GM20431 (cell line): ENCODE data around the gene RNF207.

Experiments used
- in situ Hi-C: fragments of 300-500 bp; cut with MseI, MboI; formaldehyde crosslinking; loops from one replicate; pipeline ENCODE4 v1.15.0; 2020; ENCODE audit warnings: low sequenced_read_pairs; ENCODE audit not compliant: unreplicated experiment

RNF207 gene, protein sequence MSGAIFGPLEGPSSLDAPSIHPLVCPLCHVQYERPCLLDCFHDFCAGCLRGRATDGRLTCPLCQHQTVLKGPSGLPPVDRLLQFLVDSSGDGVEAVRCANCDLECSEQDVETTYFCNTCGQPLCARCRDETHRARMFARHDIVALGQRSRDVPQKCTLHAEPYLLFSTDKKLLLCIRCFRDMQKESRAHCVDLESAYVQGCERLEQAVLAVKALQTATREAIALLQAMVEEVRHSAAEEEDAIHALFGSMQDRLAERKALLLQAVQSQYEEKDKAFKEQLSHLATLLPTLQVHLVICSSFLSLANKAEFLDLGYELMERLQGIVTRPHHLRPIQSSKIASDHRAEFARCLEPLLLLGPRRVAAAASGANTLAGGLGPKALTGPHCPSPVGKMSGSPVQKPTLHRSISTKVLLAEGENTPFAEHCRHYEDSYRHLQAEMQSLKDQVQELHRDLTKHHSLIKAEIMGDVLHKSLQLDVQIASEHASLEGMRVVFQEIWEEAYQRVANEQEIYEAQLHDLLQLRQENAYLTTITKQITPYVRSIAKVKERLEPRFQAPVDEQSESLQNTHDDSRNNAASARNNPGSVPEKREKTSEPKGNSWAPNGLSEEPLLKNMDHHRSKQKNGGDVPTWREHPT

DNA sequence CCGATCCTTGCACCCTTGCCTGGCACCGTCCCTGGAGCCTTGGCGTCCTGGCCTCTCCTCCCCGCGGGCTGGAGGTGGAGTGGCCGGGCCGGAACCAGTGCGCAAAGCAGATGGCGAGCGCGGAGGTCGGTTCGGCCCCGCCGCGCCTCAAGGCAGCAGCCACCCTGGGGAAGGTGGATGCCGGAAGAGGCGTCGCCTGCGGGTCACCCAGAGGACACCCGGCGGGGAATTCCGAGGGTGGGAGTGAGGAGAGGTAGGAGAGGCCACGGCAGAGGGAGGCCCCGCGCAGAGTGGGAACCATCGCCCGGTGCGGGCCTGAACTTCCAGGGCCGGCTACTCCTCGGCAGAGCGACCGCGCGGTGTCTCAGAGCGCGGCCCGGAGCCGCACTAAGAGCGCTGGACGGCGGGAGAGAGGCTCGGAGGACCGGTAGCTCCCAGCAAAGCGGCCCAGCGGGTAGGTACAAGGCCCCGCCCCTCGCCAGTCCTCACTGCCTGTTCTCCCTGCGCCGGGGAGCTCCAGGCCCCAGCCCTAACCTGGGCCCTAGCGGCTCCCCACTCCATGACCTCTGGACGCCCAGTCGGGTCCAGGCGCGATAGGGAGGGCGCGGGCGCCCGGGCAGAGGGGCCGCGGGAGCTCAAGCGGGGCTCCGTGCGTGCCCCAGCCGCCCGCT, at the start of gene RNF207:
TSS of gene RNF207 (plus strand) at position 271 of the 671 bp plus-strand sequence. CDS start 417 bp downstream, outside the sequence.
- in situ Hi-C loops: no loop called here

DNA sequence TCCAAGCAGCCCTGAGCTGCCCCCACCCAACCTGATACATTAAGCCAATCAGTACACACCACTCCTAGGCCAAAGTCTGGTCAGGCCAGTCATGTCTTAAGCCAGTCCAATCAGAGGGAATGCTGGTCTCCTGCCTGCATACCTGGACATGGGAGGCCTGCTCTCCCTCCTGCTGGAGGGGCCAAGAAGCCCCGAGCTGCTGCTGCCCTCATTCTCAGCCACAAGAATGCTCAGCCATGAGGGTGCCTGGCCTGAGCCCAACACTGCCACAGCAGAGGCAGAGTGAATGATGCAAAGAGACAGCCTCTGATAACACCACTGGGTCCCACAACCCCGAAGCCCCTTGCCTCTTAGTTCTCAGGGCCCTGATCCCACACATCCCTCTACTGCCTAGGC, 48.8 kb upstream of the RNF207 start:
- in situ Hi-C loops: no loop called here

DNA sequence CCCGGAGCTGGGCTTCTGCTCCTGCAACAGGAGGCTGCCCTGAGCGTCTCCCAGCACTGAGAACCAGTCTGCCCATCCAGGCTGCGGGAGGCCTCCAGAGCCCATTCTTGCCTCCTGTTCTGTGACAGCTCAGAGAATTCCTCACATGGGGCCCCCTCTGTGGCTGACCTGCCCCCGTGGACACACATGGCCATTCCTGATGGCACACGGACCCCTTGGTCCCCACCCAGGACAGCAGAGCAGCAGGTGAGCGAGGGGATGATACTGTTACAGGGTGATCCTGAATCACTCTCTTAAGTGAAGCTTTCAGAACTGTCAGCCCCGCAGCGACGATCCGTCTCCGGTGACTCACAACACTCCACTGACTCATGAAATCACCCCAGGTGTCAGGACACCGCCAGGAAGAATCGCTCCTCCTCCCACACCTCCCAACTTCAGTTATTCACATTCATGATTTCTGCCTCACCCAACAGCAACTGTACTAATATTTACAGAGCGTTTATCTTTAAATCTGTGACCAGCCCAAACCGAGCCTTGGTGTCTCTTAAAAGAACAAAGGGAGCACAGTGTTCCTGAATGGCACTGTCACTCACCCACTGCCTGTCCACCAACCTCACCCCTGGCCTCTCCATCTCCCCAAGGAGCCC, 48.3 kb upstream of the RNF207 start:
- in situ Hi-C loops: no loop called here

DNA sequence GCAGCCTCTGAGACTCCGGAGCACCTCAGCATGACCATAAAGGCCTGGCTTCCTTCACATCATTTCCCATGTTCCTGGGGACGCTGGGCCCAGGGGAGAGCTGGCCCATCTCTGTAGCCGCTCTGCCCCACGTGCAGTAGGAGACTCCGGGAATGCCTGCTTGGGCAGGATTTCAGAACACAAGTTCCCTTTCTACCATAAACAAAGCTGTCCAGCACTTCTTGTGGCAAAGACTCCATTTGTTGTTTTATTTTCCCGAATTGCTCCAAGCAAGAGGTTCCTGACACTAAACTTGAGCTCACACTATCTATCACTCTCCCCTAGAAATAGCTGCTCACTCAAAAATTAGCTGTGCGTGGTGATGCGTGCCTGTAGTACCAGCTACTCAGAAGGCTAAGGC, 47.7 kb upstream of the RNF207 start:
- in situ Hi-C loops: no loop called here

DNA sequence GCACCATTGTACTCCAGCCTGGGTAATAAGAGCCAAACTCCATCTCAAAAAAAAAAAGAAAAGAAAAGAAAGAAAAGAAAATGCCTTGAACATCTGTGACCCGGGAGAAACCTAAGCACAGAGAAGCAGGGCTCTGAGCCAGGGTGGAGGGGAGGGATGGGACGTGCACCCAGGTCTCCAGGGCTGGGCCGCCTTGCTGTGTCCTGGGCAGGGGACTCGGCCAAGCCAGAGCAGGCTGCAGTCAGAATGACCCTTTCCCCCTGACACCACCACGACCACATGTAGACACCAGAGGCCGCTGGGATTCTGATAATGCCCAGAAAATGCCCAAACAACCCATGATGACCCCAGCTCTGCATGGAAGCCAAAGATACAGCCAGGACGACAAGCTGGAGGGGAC, 43.6 kb upstream of the RNF207 start:
- in situ Hi-C loops: no loop called here

DNA sequence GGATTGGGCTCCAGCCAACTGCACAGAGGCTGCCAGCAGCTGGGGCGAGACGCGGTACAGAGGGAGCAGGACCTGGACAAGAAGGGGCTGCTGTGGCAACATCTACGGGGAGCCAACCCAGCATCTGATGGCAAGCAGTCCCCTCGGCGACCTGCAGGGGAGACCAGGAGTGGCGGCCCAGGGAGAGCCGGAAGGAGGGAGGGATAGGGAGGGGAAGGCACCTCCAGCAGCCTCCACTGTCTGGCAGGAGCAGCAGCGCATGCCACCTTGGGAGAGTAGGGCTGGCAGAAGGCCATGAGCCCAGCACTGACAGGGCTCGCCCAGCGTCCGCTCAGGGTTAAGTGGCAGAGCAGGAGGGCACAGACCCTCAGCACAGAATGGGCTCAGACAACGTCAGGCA, 43.1 kb upstream of the RNF207 start:
- in situ Hi-C loops: no loop called here

DNA sequence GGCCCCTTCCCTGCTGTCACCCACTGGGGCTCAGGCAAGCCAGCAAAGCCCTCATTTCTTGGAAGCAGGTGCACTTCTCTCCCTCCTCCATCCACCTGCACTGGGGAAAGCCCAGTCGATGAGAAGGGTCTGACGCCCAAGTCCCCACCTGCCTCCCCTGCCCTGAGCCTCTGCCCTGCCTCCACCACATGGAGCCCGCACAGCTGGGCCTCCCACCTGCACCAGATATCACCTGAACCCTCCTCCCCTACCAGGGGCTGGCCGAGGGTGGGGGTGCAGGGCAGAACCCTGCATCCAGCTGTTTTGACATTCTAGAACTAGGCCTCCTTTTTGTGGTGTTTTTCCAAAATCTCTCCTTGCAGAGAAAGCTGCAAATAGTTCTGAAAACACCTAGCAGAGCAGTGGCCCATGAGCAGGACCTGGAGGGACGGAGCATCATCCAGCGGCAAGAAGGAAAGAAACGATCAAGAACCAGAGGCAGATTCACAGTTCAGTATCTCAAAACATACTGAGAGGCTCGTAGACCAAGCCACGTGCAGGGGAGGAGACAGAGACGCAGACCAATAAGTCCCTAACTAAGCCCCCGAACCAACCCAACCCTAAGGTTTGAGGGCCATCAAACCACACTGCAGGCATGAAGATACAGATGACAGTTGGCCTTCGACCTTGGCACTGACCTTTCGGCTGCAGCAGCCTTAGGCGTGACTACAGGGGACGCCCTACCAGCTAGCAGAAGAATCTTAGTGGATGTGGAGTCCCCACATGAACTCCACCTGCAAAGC, 42.5 kb upstream of the RNF207 start:
- in situ Hi-C loops: no loop called here

DNA sequence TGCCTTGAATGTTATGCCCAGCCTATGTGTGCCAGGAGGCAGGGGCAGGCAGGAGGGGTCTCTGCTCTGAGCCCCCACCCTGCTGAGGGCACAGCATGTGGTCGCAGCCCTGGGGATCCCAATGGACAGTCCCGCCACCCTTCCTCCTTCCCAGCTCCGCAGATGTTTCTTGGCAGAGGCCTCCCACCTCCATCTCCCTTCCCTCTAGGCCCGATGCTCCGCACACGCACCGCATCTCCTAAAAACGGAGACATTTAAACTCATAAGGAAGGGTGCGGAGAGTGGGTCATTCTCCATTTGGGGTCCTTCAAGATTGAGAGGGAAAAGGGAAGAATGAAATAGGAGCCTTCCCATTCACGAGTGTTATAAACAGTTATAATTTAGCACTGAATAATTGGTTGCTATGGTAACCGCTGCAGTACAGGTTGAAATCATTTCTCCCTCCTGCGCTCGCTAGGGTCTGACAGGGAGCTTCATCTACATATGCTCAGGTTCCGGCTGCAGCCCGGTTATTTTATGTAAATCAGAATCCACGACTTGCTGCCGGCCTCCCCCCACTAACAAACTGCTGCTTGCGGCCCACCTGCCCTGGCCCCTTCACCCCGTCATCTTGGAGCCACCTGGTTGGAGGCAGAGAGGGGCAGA, 41.8 kb upstream of the RNF207 start:
- in situ Hi-C loops: no loop called here

DNA sequence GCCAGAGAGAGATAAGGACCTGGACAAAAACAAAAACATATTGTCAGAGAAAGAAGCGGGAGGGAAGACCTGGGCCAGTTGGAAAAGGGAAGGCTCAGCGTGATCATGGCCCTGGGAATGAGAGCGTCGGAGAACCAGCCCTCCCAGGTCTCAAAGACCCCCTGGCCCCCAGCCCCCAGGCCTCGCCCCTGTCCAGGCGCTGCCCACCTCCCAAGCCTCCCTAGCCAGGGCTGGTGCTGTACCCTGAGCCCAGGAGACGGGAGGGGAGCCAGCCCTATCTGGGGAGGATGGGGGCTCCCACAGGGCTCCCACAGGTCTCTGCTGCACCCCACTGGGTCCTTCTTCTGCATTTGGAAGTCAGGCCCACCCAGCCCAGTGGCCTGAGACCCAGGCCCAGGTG, 40.9 kb upstream of the RNF207 start:
- in situ Hi-C loops: no loop called here

DNA sequence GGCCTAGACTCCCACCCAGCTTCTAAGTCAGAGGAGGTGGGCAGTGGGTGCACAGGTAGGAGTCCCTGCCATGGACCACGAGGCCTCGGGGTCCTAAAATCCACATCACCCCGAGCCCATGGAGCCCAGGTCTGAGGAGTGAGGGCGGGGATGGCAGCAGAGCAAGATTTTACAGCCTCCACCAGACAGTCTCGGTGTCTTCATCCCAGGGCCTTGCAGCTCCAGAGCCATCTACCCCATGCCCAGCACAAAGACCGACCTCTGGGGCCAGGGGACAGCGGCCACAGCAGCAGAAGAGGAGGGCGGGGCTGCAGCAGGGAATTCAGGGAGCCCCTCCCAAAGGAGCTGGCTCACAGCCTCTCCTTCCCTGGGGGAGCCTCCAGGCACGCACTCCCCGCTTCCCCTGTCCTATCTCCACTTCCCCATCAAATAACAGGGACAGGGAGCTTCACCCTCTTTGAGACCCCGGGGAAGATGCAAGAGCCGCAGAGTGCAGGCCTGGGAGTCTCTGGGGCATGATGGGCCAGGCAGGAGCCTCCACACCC, 40.4 kb upstream of the RNF207 start:
- in situ Hi-C loops: no loop called here

DNA sequence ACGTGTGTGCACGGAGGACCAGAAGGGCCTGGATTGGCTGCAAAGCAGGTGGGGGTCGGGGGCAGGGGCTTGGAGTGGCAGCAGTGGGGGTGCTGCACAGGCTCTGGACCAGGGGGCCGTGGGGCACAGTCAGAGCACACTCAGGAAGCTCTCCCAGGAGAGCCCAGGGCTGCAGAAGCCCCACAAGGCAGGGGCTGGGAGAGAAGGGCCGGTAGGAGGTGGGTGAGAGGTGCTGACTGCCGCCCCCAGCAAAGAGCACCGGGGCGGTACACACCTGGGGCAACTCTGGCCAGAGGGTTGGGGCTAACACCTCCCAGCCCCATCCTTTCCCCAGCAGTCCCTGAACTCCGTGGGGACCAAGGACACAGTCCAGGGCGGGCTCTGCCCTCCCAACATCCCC, 39.7 kb upstream of the RNF207 start:
- in situ Hi-C loops: no loop called here

DNA sequence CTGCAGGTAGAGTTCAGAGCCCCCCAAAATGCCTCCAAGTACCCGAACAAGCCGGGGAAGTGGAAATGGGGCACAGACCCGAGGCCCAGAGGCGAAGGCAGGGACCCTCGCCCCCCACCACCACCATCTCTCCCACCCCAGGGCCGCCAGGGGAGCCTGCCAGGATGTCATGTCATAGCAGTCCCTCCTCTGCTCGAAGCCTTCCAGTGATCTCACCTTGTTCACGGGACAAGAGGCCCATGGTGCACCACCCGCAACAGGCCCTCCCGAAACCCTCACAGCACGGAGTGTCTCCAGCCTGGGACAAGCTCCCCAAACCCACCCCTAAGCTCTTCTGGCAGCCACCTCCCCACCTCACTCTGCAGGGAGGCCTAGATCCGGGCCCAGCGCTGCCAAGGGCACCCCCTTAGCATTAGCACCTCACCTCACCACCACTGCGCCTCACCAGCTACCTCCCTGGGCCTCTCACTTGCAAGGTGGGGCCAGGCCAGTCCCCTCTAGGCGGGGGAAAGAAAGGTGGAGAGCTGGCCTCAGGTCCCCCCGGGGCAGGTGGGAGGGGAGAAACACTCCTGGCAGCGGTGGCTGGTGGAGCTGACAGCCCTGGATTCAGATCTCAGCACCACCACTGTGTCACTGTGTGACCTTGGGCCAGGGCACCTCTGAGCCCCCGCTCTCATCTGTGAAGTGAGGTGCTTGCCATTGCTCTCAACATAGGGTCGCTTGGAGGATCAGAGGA, 39.1 kb upstream of the RNF207 start:
- in situ Hi-C loops: no loop called here

DNA sequence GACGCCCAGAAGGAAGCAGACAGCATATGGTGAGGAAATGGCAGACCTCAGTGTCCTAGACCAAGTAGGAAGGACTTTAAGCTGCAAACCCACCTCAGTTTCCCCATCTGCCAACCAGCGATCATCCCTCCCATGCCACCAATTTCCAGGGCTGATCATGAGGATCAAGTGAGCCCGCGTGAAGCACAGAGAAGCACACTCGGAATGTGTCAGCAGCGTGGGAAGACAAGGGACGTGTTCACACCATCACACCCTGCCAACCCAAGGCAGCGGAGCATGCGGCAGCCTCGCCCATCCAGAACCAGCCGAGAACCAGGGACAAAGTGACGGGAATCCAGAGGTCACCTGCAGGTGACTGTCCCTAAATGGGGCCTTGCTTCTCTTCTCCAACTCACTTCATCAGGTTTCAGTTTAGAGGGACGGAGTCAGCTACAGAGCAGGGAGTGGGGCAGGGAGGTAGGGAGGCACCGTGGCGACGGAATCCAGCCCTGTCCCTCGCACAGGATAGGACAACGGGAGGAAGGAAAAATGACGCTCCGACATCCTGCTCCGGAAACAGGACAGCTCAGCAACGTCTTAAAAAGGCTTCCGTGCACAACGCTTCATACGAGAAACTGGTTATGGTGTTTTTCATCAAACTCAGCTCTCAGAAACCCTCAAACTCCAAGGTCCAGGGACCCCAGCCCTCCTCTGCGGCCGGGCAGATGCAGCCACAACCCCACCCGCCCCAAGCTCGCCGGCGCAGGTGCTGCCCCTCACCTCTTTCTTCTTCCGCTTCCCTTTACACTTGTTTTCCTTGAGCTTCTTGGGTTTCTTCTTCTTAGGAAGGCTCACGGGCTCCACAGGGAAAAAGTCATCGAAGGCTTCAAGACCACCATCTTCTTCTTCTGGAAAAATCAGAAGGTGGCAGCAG, 38.3 kb upstream of the RNF207 start:
- in situ Hi-C loops: no loop called here

DNA sequence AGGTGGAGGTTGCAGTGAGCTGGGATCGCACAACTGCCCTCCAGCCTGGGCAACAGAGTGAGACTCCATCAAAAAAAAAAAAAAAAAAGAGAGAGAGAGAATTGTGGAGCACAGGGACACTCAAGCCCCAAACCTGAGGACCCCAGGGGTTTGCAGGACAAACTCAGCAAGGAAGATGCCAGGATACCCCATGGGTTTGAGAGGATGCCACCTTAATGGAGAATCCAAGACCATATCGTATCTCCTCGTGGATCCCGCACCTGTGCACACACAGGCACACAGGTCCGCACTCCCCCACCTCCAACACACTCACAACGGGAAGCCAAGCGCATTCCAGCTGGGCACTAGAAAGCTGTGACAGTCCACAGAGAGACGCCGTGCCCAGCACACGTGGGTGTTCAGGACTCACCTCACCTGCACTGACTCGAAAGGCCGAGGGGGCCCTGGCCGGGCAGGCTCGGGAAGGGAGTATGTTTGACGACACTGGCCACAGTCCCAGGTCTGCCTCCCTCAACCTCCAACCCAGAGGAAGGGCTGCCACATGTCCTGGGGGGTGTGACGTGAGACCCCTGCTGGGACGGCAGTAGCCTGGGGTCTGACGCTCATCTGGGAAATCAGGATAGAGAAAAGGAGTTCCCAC, 36.9 kb upstream of the RNF207 start:
- in situ Hi-C loops: no loop called here

DNA sequence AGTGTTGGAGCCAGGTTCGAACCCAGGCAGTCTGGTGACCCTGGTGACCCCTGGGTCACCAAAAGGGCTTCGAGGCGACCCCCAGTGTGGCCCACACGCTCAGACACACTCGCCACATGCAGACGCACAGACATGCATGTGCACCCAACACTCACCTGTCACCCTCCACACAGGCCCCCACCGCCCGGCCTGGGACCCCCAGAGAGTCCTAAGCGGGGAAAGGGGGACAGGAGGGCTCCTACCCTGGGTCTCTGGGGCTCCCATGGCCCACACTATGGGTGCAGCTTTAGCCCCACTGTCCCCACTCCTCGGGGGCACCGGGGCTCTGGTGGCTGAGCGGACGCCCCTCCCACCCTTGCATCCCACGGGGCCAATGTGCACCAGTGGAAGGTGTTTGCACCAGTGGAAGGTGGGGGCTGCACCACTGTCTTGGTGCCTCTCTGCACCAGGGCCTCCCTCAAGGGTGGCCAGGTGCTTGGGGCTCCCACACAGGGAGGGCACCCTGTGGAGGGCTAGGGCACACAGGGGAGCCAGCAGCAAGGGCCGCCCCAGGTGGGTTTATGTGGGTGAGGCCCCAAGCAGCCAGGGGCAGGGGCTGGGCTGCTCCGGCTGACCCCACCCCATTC, 35.7 kb upstream of the RNF207 start:
- in situ Hi-C loops: no loop called here

DNA sequence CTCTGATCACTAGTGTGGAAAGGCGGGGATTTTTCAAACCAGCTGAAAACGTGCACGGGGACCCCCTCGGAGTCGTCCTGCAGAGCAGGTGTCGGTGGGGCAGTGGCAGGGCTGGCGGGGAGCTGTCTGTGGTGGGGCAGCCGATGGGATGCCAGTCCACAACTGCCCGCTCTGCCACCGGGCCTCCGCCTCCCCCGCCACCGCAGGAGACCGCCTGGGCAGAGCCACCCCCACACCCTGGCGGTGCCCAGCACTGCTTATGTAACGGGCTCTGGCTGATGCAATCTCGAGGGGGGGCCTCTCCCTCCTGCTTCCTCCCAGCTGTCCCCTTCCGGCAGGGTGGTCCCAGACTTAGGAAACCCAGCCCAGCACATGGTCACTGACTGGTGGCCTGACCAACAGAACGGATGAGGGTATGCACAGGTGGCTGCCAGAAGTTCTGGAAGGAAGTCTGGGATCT, 35.1 kb upstream of the RNF207 start:
- in situ Hi-C loops: no loop called here
